Ammon's horn (tissue), 1 donor: ENCODE data around the gene CTCF.

Experiments
- DNase-seq: peaks from one replicate; pipeline ENCODE4 v3.0.0-alpha.2; 2016; ENCODE audit warnings: low spot score

The CTCF gene

GRCh38 chr16:67683767-67684166 is 121.4 kb downstream of the CTCF start:
- no peak for DNase-seq

GRCh38 chr16:67685388-67686112 is 123.2 kb downstream of the CTCF start:
- DNase-seq, result no peak
